ENCODE results near the gene TWF2.
A peak's percentile ranks its signal among the peaks of the same experiment; 100 is the strongest.

TWF2 gene

DNA sequence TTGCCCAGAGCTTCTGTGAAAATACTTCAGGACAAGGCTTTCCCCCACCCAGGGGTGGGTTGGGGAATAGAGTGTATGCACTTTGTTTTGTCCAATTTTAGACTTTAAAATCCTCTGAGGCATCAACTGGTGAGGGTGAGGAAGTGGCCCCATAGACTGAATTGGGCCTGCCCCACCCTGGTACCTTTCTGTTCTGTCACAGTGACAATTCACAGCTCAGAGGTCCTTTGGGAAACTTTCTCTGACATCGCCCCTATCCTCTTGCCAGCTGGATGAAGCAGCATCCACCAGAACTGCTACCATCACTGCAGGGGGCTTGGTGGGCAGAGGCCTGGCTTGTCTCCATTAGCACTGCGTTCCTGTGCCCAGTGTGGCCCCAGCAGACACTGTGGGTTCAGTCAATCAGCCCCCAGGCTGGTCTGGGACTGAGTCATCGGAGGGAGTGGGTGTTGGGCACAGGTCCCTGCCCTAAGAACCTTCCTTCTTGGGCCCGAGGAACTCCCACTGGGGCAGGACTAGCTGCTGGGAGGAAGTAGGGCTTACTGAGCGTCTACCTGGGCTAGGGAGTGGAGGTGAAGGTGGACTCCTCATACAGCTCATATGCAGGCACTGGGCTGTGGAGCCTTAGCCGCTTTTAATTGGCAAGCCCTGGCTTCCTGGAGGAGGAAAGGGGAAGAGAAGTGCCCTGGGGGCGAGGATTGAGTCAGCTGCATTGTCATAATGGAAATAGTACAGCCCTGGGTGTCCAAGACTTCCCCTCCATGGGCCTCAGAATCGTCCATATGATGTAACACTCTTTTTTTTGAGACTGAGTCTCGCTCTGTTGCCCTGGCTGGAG is 5.1 kb upstream of the TWF2 start:
- Histone ChIP-seq H3K9ac (ENCODE audit: low read length) (no peak overlapping the region), H3K4me1 (ENCODE audit: control insufficient read depth, insufficient read depth, low read length) (peaks cover 7% of the 10 kb centered on the region), H3K4me3 (ENCODE audit: low read length) (no peak overlapping the region)

DNA sequence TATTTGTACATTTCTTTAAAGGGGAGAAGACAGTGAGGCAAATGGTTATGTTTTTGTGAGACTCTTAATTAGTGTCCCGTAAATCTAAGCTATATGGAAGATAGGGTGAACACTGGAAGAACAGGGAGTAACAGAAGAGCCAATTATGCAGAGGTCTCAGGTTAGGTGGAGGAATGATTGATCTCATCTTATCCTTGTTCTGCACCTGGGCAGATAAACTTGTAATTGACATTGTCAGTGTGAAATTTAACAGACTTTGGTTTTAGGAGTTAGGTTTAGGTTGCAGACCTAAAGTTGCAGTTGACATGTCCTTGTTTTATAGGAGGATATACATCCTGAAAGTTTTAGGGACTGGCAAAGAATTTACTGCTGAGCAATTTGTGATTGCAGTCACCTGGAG is 3.1 kb upstream of the TWF2 start:
- Histone ChIP-seq H3K4me1 (ENCODE audit: control insufficient read depth, insufficient read depth, low read length) (peaks cover 20% of the 10 kb centered on the region), H3K36me3 (ENCODE audit: control insufficient read depth, insufficient read depth, low read length) (no peaks in the 10 kb centered on the region), H3K9ac (ENCODE audit: low read length) (no peak overlapping the region), H3K4me3 (ENCODE audit: low read length) (no peak overlapping the region), H3K27me3 (ENCODE audit: control insufficient read depth, insufficient read depth, low read length) (no peaks in the 10 kb centered on the region), H3K27ac (ENCODE audit: low read depth, low read length) (no peak overlapping the region)

More for the DNA sequence above, 5.1 kb upstream of the TWF2 start:
- Histone ChIP-seq H3K36me3 (ENCODE audit: control insufficient read depth, insufficient read depth, low read length) (peaks cover 2% of the 10 kb centered on the region), H3K27ac (ENCODE audit: low read depth, low read length) (no peak overlapping the region), H3K27me3 (ENCODE audit: control insufficient read depth, insufficient read depth, low read length) (no peaks in the 10 kb centered on the region)

DNA sequence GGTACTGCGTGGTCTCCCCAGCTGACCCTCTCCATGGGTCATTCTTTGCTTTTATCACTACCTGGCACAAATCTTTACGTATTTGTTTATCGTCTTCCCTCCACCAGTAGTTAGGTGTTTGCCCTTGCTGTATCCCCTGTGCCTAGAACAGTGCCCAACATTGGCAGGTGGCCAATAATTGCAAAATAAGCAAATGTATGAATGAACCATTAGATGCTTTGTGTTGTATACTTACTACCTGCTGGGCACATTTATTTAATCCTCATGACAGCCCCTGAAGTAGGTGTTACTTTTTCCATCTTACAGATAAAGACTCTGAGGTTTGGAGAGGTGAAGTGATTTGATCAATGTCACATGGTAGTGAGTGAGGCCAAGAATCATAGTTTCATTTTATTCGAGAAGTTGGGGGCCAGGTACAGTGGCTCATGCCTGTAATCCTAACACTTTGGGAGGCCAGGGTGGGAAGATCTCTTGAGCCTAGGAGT is 2.0 kb upstream of the TWF2 start:
- Histone ChIP-seq H3K27me3 (ENCODE audit: control insufficient read depth, insufficient read depth, low read length) (no peaks in the 10 kb centered on the region), H3K36me3 (ENCODE audit: control insufficient read depth, insufficient read depth, low read length) (no peaks in the 10 kb centered on the region), H3K4me3 (ENCODE audit: low read length) (no peak overlapping the region), H3K4me1 (ENCODE audit: control insufficient read depth, insufficient read depth, low read length) (peaks cover 25% of the 10 kb centered on the region), H3K27ac (ENCODE audit: low read depth, low read length) (no peak overlapping the region), H3K9ac (ENCODE audit: low read length) (no peak overlapping the region)

DNA sequence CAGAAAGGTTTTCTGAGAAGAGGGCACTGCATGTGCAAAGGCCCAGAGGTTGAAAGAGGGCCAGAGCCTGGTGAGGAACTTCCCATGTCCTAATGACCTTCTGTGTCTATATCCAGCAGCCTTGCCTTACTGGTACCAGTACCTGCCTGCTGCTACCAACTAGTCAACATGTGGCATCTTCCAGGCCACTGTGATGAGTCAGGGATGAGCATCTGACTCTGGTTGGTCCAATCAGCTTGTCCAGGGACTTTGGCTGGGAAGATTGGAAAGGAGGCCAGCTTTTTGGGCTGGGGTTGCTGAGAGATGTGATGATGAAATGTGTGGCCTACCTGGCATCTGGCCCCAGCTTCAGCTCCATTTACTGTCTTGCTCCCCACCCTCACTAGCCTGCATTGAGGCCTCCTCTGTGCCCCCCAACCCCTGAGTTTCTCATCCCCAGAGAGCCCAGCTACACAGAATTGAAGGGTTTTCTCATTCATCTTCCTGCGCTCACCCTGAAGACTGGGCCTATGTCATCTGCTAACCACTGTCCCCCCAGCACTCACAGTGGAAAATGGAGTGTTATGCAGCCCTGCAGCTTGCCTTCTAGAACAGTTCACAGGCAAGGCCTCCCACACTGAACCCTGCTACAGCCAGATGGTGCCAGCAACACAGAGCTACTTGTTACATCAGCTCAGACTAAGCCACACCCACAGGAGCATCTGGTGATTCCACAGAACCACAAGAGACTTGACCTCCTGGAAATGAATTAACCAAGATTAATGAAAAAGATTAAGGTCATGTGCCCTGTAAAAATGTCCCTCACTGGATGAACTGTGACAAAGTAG is 1.3 kb upstream of the TWF2 start:
- Histone ChIP-seq H3K27ac (ENCODE audit: low read depth, low read length) (peak overlapping the region; percentile 27), H3K36me3 (ENCODE audit: control insufficient read depth, insufficient read depth, low read length) (no peaks in the 10 kb centered on the region), H3K9ac (ENCODE audit: low read length) (no peak overlapping the region), H3K4me1 (ENCODE audit: control insufficient read depth, insufficient read depth, low read length) (peaks cover 28% of the 10 kb centered on the region), H3K27me3 (ENCODE audit: control insufficient read depth, insufficient read depth, low read length) (no peaks in the 10 kb centered on the region), H3K4me3 (ENCODE audit: low read length) (peak overlapping the region; percentile 94)

DNA sequence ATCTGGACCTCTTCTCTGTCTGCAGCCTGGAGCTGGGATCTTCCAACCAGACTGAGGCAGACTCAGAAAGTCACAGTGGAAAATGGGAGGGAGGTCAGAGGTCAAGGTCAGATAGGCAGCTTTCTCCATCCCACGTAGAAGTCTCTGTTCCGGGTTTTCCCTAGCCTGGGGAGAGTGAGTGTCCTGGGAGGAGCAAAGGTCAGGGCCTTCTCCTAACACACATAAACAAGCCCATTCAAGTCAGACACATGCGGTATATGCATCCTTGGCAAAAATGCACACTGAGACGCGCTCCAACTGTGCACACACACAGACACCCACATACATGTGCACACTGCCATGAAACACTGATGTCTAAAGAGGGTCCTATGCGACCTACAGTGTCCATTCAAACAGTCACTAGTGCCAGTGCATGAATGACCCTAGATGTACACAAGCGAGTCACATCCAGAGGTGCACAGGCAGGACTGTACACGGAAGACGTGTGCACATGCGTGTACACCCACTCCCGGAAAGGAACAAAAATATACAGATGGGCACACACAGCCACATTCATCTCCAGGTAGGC is 681 bp downstream of the TWF2 start:
- H3K4me3 ChIP-seq (ENCODE audit: low read length) = peak overlapping the region; percentile 94
- no peaks in the 10 kb centered on the region for H3K27me3 ChIP-seq (ENCODE audit: control insufficient read depth, insufficient read depth, low read length)
- H3K9ac ChIP-seq (ENCODE audit: low read length) = peak overlapping the region; percentile 24
- H3K4me1 ChIP-seq (ENCODE audit: control insufficient read depth, insufficient read depth, low read length) = peaks cover 24% of the 10 kb centered on the region
- peaks cover 7% of the 10 kb centered on the region for H3K36me3 ChIP-seq (ENCODE audit: control insufficient read depth, insufficient read depth, low read length)
- H3K27ac ChIP-seq (ENCODE audit: low read depth, low read length) = peak overlapping the region; percentile 84

DNA sequence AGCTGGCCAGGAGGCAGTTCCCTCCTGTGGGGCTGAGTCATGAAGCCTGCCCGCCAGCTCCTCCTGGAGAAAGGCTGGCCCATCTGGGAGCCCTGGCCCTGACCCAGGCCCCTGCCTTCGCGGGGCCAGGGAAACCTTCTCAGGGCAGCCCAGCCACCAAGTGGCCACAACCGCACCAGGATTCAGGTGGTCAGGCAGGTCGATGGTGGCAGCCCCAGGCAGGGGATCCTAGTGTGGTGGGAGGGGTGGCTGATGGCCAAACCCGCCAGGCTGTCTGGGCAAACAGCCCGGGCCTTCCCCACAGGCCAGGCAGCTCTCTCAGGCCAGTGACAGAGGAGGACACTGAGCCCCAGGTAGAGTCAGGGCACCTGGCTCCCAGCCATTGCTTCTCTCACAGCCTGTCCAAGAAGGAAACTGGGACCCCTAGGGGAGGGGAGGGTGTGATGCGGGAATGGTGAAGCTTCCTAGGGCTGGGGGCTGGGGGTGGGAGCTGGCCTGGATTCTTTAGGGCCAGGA is 1.2 kb downstream of the TWF2 start:
- Histone ChIP-seq H3K27ac (ENCODE audit: low read depth, low read length) (peak overlapping the region; percentile 84), H3K36me3 (ENCODE audit: control insufficient read depth, insufficient read depth, low read length) (peaks cover 7% of the 10 kb centered on the region), H3K27me3 (ENCODE audit: control insufficient read depth, insufficient read depth, low read length) (no peaks in the 10 kb centered on the region), H3K9ac (ENCODE audit: low read length) (peak overlapping the region; percentile 24), H3K4me3 (ENCODE audit: low read length) (peak overlapping the region; percentile 94), H3K4me1 (ENCODE audit: control insufficient read depth, insufficient read depth, low read length) (peaks cover 24% of the 10 kb centered on the region)

DNA sequence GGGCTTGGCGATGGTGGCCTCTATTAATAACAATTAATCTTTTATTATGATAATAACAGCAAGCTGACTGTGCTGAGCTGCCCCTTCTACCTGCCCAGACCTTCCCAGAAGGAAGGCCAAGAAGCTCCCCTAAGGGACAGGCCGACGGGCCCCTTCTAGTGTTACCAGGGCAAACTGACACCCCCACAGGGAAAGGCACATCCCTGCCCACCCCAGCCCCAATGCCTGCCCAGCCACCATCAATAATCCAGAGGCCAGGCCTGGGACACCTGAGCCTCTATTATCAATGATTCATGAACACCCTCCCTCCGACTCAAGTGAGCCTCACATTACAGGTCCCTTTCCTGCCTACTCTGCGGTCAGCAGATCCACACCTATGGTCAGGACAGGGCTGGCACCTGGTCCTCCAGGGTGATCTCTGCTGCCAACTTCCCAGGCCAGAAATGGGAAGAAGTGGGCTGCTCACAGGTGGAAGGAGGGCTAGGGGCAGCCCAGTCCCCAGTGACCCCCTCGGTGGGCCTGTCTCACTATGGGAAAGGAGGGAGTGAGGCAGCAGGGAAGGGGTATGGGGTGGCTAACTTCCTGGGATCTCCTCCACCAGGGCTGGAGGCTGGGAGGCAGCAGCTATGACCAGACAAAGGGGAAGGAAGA is 1.8 kb downstream of the TWF2 start:
- Histone ChIP-seq H3K4me3 (ENCODE audit: low read length) (peak overlapping the region; percentile 94), H3K27ac (ENCODE audit: low read depth, low read length) (peak overlapping the region; percentile 84), H3K27me3 (ENCODE audit: control insufficient read depth, insufficient read depth, low read length) (no peaks in the 10 kb centered on the region), H3K9ac (ENCODE audit: low read length) (no peak overlapping the region), H3K36me3 (ENCODE audit: control insufficient read depth, insufficient read depth, low read length) (peaks cover 7% of the 10 kb centered on the region), H3K4me1 (ENCODE audit: control insufficient read depth, insufficient read depth, low read length) (peaks cover 24% of the 10 kb centered on the region)

DNA sequence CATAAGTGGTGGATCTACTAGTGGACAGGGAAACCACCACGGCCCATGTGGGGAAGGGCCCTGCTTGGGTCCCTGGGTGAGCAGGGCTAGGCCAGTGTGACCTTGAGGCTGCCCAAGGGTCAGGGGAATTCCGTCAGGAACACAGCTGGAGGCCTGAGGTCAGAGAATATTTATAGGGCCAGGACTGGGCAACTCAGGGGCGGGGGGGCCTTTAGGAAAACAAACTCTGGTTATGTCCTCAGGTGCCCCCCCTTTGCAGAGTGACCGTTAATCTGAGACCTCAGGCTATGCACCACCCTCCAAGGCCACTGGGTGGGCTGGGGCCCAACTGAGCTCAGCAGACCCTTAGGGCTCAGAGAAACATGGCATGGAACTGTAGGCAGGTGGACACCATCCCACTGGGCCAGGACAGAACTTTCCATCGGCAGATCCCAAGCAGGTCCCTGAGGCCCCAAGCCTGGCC is 2.5 kb downstream of the TWF2 start:
- no peaks in the 10 kb centered on the region for H3K27me3 ChIP-seq (ENCODE audit: control insufficient read depth, insufficient read depth, low read length)
- H3K9ac ChIP-seq (ENCODE audit: low read length) = no peak overlapping the region
- no peak overlapping the region for H3K4me3 ChIP-seq (ENCODE audit: low read length)
- peaks cover 24% of the 10 kb centered on the region for H3K4me1 ChIP-seq (ENCODE audit: control insufficient read depth, insufficient read depth, low read length)
- H3K27ac ChIP-seq (ENCODE audit: low read depth, low read length) = peak overlapping the region; percentile 10
- H3K36me3 ChIP-seq (ENCODE audit: control insufficient read depth, insufficient read depth, low read length) = peaks cover 11% of the 10 kb centered on the region

DNA sequence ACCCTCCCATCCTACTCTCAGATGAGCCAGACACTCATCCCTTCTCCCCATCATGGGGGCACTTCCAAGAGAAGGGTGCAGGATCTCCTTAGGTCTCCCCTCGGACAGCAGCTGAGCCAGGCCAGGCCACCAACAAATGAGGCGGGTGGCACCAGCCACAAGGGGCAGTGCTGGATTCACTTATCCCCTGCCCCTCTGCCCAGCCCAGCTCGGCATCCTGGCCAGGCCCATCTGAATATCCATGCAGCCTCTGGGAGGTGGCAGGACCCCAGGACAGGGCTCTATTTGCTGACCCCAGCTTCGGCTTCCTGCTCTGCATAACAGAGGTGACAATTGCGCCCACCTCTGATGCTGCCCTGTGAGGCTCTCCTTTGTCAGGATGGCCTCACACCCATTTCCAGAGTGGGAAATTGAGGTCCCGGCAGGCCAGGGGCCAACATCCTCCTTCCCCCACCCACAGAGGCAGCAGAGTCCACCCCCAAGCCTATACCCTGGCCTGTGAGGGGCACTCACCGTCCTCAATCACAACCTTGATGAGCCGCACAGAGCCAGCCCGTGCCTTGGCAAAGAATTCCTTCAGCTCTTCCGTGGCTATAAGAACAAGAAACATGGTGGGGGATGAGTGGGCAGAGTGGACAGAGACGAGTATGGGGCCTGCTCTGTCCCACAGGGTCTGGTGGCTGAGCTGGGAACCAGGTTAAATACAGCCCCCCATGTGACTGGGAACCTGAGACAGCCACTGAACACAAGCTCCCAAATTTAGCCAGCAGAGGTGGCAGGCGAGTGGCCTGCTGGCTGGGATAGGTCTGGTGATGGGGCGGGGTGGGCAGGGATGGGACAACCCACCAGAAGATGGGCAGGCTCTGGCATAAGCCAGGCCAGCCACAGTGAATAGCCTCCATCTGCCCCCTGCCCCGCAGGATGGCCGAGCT is 4.2 kb downstream of the TWF2 start:
- Histone ChIP-seq H3K4me1 (ENCODE audit: control insufficient read depth, insufficient read depth, low read length) (peaks cover 21% of the 10 kb centered on the region), H3K27ac (ENCODE audit: low read depth, low read length) (no peak overlapping the region), H3K4me3 (ENCODE audit: low read length) (no peak overlapping the region), H3K27me3 (ENCODE audit: control insufficient read depth, insufficient read depth, low read length) (no peaks in the 10 kb centered on the region), H3K9ac (ENCODE audit: low read length) (no peak overlapping the region), H3K36me3 (ENCODE audit: control insufficient read depth, insufficient read depth, low read length) (peaks cover 24% of the 10 kb centered on the region)

DNA sequence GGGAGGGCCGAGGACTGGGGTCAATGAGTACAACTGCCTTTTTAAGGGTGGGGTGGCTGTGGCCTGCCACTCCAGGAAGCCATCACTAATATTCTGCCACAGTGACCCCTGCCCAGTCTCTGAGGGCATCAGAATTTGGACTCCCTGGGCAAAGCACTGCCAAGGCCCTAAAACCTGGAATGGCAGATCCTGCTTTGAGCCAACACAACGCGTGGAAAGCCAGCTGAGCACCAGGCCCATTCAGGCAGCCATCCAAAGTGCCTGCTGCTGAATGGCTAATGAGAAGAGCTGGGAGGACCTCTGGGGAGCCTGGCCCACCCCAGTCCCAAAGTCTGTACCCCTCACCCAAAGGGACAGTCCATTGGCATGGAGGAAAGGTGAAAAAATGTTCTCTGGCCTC is 5.0 kb downstream of the TWF2 start:
- peaks cover 33% of the 10 kb centered on the region for H3K36me3 ChIP-seq (ENCODE audit: control insufficient read depth, insufficient read depth, low read length)
- no peak overlapping the region for H3K27ac ChIP-seq (ENCODE audit: low read depth, low read length)
- H3K4me3 ChIP-seq (ENCODE audit: low read length) = no peak overlapping the region
- no peak overlapping the region for H3K9ac ChIP-seq (ENCODE audit: low read length)
- no peaks in the 10 kb centered on the region for H3K27me3 ChIP-seq (ENCODE audit: control insufficient read depth, insufficient read depth, low read length)
- H3K4me1 ChIP-seq (ENCODE audit: control insufficient read depth, insufficient read depth, low read length) = peaks cover 21% of the 10 kb centered on the region

DNA sequence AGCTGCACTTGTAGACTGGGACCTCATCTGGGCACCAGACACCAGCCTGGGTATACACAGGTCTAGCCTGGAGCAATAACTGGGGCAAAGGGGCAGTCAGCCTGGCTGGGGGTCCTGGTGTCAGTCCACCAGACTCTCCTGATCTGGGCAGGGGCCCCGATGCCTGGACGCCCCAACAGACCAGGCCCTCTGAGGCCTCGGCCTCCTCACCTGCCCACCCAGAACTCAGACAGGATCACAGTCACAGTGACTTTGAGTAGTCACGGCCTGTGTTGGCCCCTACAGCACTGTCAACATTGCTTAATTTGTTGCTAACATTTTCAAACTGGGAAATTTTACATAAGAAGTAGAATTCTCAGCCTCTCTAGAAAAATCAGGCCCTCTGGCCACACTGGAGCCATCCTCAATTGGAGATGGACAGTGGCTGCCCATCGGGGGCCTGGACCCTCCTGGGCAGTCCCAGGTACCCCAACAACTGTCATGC is 5.8 kb downstream of the TWF2 start:
- Histone ChIP-seq H3K36me3 (ENCODE audit: control insufficient read depth, insufficient read depth, low read length) (peaks cover 34% of the 10 kb centered on the region), H3K27me3 (ENCODE audit: control insufficient read depth, insufficient read depth, low read length) (no peaks in the 10 kb centered on the region), H3K4me3 (ENCODE audit: low read length) (no peak overlapping the region), H3K27ac (ENCODE audit: low read depth, low read length) (no peak overlapping the region), H3K4me1 (ENCODE audit: control insufficient read depth, insufficient read depth, low read length) (peaks cover 18% of the 10 kb centered on the region), H3K9ac (ENCODE audit: low read length) (no peak overlapping the region)

Data from rectal smooth muscle tissue (tissue), 1 donor.